Endodermal cell (in vitro differentiated cells): ENCODE data around the gene PI4KA. TPM values are rescaled to one million over a fixed set of nuclear protein-coding genes. Genes with fewer than 3 reads are reported as not detected.

Experiments
- DNase-seq: peaks from one replicate; pipeline ENCODE4 v3.0.0-alpha.2; 2017
- H3K27ac ChIP-seq: 2 replicates; pipeline ENCODE4 v1.5.1; 2013; ENCODE audit warnings: mild to moderate bottlenecking, low read depth, low read length, moderate library complexity
- H3K27me3 ChIP-seq: 2 replicates; pipeline ENCODE4 v1.6.1; 2013; ENCODE audit warnings: mild to moderate bottlenecking, low read length, moderate library complexity; ENCODE audit not compliant: insufficient read depth, control insufficient read depth, poor library complexity, severe bottlenecking
- H3K36me3 ChIP-seq: 2 replicates; pipeline ENCODE4 v1.7.0; 2013; ENCODE audit warnings: mild to moderate bottlenecking, low read length, moderate library complexity; ENCODE audit not compliant: control insufficient read depth, insufficient read depth
- H3K4me1 ChIP-seq: one replicate; pipeline ENCODE4 v1.7.0; 2013; ENCODE audit warnings: low read length; ENCODE audit not compliant: control insufficient read depth, insufficient read depth
- H3K4me3 ChIP-seq: 2 replicates; pipeline ENCODE4 v1.5.1; 2013; ENCODE audit warnings: mild to moderate bottlenecking, low read length, moderate library complexity
- H3K9ac ChIP-seq: 2 replicates; pipeline ENCODE4 v1.6.1; 2013; ENCODE audit warnings: mild to moderate bottlenecking, low read length, moderate library complexity; ENCODE audit not compliant: poor library complexity, severe bottlenecking; ENCODE audit errors: extremely low read depth
- H3K9me3 ChIP-seq: 2 replicates; pipeline ENCODE4 v1.6.1; 2013; ENCODE audit warnings: mild to moderate bottlenecking, low read length, moderate library complexity; ENCODE audit not compliant: control insufficient read depth
- H3K27ac Mint-ChIP-seq: 2 replicates; pipeline ENCODE4 v1.8.0; 2020; ENCODE audit warnings: mixed read lengths
- H3K27me3 Mint-ChIP-seq: 2 replicates; pipeline ENCODE4 v1.8.0; 2021; ENCODE audit warnings: mild to moderate bottlenecking, mixed read lengths; ENCODE audit not compliant: insufficient read depth
- H3K36me3 Mint-ChIP-seq: 2 replicates; pipeline ENCODE4 v1.8.0; 2020; ENCODE audit warnings: low read depth, mixed read lengths
- H3K4me1 Mint-ChIP-seq: 2 replicates; pipeline ENCODE4 v1.8.0; 2020; ENCODE audit warnings: mixed read lengths
- H3K4me3 Mint-ChIP-seq: 2 replicates; pipeline ENCODE4 v1.8.0; 2020; ENCODE audit warnings: mild to moderate bottlenecking, moderate library complexity, mixed read lengths
- H3K9me3 Mint-ChIP-seq: 2 replicates; pipeline ENCODE4 v1.8.0; 2020; ENCODE audit warnings: mild to moderate bottlenecking, mixed read lengths
- CTCF ChIP-seq: fragments of 200-600 bp; sonication (generic); conservative IDR thresholded peaks from 2 replicates; pipeline ENCODE4 v1.5.0; 2021; ENCODE audit warnings: antibody characterized with exemption, mild to moderate bottlenecking
- whole genome bisulfite sequencing, 2 experiments: methylation state at CpG; one replicate each; pipeline versions ENCODE4 v1.1.5 to v1.1.7; 2013; ENCODE audit warnings: missing lambda C conversion rate in 2 of 2, mixed read lengths in 1 of 2; ENCODE audit not compliant: insufficient coverage in 1 of 2, insufficient read length in 1 of 2; 5-methylcytosine and 5-hydroxymethylcytosine counted together
- total RNA-seq, 2 donors: library from RNA; stranded (reverse); fragmentation: NEBNext Ultra II Directional in 1 of 2; extraction: Animal tissue kit (Norgen Biotek cat#: 25700) in 1 of 2; gene quantifications; 2 replicates in 1 of 2; 3 replicates in 1 of 2; pipeline ENCODE4 v1.2.1, GENCODE V29; 2021

Gene PI4KA
- total RNA-seq, 2 donors from 2014 or later: 49.0 to 62.0 TPM

DNA sequence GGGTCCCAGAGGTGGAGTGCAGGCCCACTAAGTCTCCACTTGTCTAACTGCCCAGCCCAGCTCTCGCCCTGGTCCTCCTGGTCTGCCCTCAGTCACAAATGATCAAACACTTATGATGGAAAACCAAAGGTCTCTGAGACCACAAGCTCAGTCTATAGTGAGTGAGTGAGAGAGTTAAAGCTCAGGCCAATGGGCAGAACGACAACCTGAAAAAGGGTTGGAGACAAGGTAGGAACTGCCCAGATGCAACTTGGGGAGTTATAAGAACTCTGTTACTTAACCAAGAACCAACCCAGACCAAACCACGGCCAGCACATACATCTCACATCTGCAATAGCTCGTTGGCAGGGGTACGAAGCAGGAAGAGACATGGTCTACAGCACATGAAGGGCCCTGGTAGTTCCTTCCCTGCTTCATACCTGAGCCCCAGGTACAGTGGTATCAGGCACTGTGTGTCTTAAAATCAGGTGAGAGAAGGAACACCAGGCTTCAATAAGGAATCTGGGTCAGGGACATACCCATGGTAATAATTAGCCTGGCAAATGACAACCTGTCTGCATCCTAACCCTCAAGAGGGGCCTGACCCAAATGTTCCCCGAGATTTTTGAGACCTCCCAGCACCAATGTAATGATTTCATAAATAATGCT is 48.9 kb downstream of the PI4KA start:
- Mint-ChIP-seq H3K27me3 (no peaks in the 10 kb centered on the region), H3K36me3 (peaks cover 68% of the 10 kb centered on the region), H3K27ac (no peak overlapping the region), H3K9me3 (no peaks in the 10 kb centered on the region), H3K4me1 (peaks cover 5% of the 10 kb centered on the region), H3K4me3 (no peak overlapping the region)
- H3K4me3 ChIP-seq: no peak overlapping the region
- H3K9ac ChIP-seq: no peak overlapping the region
- no peak overlapping the region for H3K27ac ChIP-seq
- no peaks in the 10 kb centered on the region for H3K9me3 ChIP-seq
- no peak for TF ChIP-seq CTCF
- H3K27me3 ChIP-seq: no peaks in the 10 kb centered on the region
- DNase-seq: no peak
- WGBS, 2 experiments: 87 to 89% methylated on average over 5 to 6 of the region's 6 CpGs
- peaks cover 71% of the 10 kb centered on the region for H3K36me3 ChIP-seq
- no peaks in the 10 kb centered on the region for H3K4me1 ChIP-seq

- H3K4me3 Mint-ChIP-seq: no peak overlapping the region
- WGBS, 2 experiments: 89 to 92% methylated on average over 2 to 4 of the region's 4 CpGs
- no peaks in the 10 kb centered on the region for H3K9me3 ChIP-seq
- no peaks in the 10 kb centered on the region for H3K4me1 ChIP-seq
- no peak for DNase-seq
- no peak overlapping the region for H3K4me3 ChIP-seq
- H3K36me3 Mint-ChIP-seq: peaks cover 71% of the 10 kb centered on the region
- no peaks in the 10 kb centered on the region for H3K9me3 Mint-ChIP-seq
- no peaks in the 10 kb centered on the region for H3K27me3 ChIP-seq
- peaks cover 70% of the 10 kb centered on the region for H3K36me3 ChIP-seq
- H3K9ac ChIP-seq: no peak overlapping the region
- H3K4me1 Mint-ChIP-seq: peaks cover 5% of the 10 kb centered on the region
- no peak for TF ChIP-seq CTCF
- H3K27ac Mint-ChIP-seq: no peak overlapping the region
- H3K27me3 Mint-ChIP-seq: no peaks in the 10 kb centered on the region
- no peak overlapping the region for H3K27ac ChIP-seq
Measured at GRCh38 chr22:20808844-20809243, 49.8 kb downstream of the PI4KA start.

DNA sequence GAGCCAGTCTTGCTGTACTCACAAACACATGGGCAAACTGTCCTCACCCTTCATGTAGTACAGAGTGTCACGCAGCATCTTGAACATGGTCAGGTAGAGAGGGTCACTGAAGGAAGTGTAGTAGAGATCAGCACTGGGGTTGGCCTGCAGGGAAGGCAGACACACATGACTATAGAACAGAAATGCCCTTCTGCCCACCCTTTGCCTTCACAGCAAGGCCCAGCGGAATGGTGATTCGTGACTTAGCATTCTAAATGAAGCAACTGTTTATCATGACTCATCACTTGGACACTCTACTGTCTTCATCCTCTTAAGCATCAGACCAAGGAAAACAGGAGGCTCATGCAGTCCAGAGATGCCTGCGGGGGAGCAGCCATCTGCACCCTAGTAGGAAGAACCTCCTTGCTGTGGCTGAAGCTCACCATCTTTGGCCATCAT is 51.3 kb downstream of the PI4KA start:
- no peaks in the 10 kb centered on the region for H3K27me3 Mint-ChIP-seq
- H3K27ac ChIP-seq: no peak overlapping the region
- H3K4me3 ChIP-seq: no peak overlapping the region
- peaks cover 70% of the 10 kb centered on the region for H3K36me3 ChIP-seq
- H3K27ac Mint-ChIP-seq: no peak overlapping the region
- peaks cover 5% of the 10 kb centered on the region for H3K4me1 Mint-ChIP-seq
- no peaks in the 10 kb centered on the region for H3K9me3 Mint-ChIP-seq
- no peak for DNase-seq
- no peak overlapping the region for H3K9ac ChIP-seq
- WGBS, 2 experiments: 96 to 97% methylated on average over 4 of the region's 4 CpGs
- no peaks in the 10 kb centered on the region for H3K4me1 ChIP-seq
- no peaks in the 10 kb centered on the region for H3K9me3 ChIP-seq
- no peaks in the 10 kb centered on the region for H3K27me3 ChIP-seq
- no peak overlapping the region for H3K4me3 Mint-ChIP-seq
- TF ChIP-seq CTCF: no peak
- peaks cover 61% of the 10 kb centered on the region for H3K36me3 Mint-ChIP-seq
